GM12878 (cell line): ENCODE data around the gene NID1. TPM values are rescaled to one million over a fixed set of nuclear protein-coding genes. Genes with fewer than 3 reads are reported as not detected.

Experiments
- GATAD2B ChIP-seq: fragments of 450-650 bp; conservative IDR thresholded peaks from 2 replicates; pipeline ENCODE4 v1.6.1; 2017; ENCODE audit warnings: low read depth, mild to moderate bottlenecking, moderate library complexity
- JUND ChIP-seq: IDR thresholded peaks from 2 replicates; pipeline ENCODE4 v1.6.1; 2012; ENCODE audit warnings: low read depth, mild to moderate bottlenecking, low read length, improper control_type of control experiment, moderate library complexity
- MEF2A ChIP-seq: IDR thresholded peaks from 2 replicates; pipeline ENCODE4 v1.6.1; 2011; ENCODE audit warnings: low read depth, mild to moderate bottlenecking, low read length, moderate library complexity; ENCODE audit not compliant: insufficient read depth
- MXI1 ChIP-seq: fragments of 150-350 bp; IDR thresholded peaks from 2 replicates; pipeline ENCODE4 v1.6.1; 2011; ENCODE audit warnings: low read depth, mild to moderate bottlenecking, inconsistent platforms, low read length, improper control_type of control experiment
- NFXL1 ChIP-seq: fragments of 450-650 bp; IDR thresholded peaks from 2 replicates; pipeline ENCODE4 v1.6.1; 2017; ENCODE audit warnings: antibody characterized with exemption, mild to moderate bottlenecking, borderline replicate concordance
- PKNOX1 ChIP-seq: fragments of 450-650 bp; IDR thresholded peaks from 2 replicates; pipeline ENCODE4 v1.6.1; 2016; ENCODE audit warnings: mild to moderate bottlenecking
- POLR2AphosphoS2 ChIP-seq: IDR thresholded peaks from 2 replicates; pipeline ENCODE4 v1.6.1; 2011; ENCODE audit warnings: low read depth, mild to moderate bottlenecking, low read length, improper control_type of control experiment, moderate library complexity
- RELA ChIP-seq: fragments of 450-650 bp; IDR thresholded peaks from 2 replicates; pipeline ENCODE4 v1.8.0; 2014; ENCODE audit warnings: borderline replicate concordance; ENCODE audit not compliant: partially characterized antibody
- RUNX3 ChIP-seq: IDR thresholded peaks from 2 replicates; pipeline ENCODE4 v1.6.1; 2012; ENCODE audit warnings: low read length, inconsistent platforms
- SRF ChIP-seq, 2 experiments: IDR thresholded peaks; 2 replicates each; pipeline ENCODE4 v1.6.1; 2011; ENCODE audit warnings: low read depth in 2 of 2, low read length in 2 of 2, mild to moderate bottlenecking in 1 of 2, moderate library complexity in 1 of 2
- SUPT20H ChIP-seq: IDR thresholded peaks from 2 replicates; pipeline ENCODE4 v1.6.1; 2011; ENCODE audit warnings: low read depth, mild to moderate bottlenecking, low read length, moderate library complexity, borderline replicate concordance; ENCODE audit not compliant: control insufficient read depth
- TCF3 ChIP-seq: IDR thresholded peaks from 2 replicates; pipeline ENCODE4 v1.6.1; 2012; ENCODE audit warnings: low read depth, mild to moderate bottlenecking, low read length, borderline replicate concordance; ENCODE audit not compliant: insufficient read depth
- ZBTB11 ChIP-seq: fragments of 450-650 bp; formaldehyde crosslinking; IDR thresholded peaks from 2 replicates; pipeline ENCODE4 v1.5.0; 2022; ENCODE audit warnings: mild to moderate bottlenecking, missing genetic modification characterization
- ZBTB4 ChIP-seq: fragments of 450-650 bp; formaldehyde crosslinking; IDR thresholded peaks from 2 replicates; pipeline ENCODE4 v1.4.0; 2022; ENCODE audit warnings: mild to moderate bottlenecking, moderate library complexity
- ZBTB40 ChIP-seq: fragments of 450-650 bp; IDR thresholded peaks from 2 replicates; pipeline ENCODE4 v1.6.1; 2016; ENCODE audit warnings: mild to moderate bottlenecking, moderate library complexity, borderline replicate concordance
- ZNF274 ChIP-seq: IDR thresholded peaks from one replicate; pipeline ENCODE4 v1.8.0; 2011; ENCODE audit not compliant: insufficient read length, insufficient read depth
- polyA plus RNA-seq, 11 experiments: library from polyadenylated mRNA; depleted of rRNA in 4 of 11; unstranded in 6 of 11; stranded (reverse) in 5 of 11; fragments of >200 nt; fragmentation: Nextera tagmentation in 4 of 11; fragmentation: Illumina TruSeq in 1 of 11; extraction: Ambion mirVana in 4 of 11; extraction: Trizol in 1 of 11; gene quantifications; 1 replicate in 1 of 11; 2 replicates in 10 of 11; pipeline versions ENCODE4 v1.2.1 to v1.2.3, GENCODE V29; 2011 to 2016; ENCODE audit warnings: inconsistent platforms in 2 of 11, missing spikeins in 2 of 11, low read depth in 1 of 11
- total RNA-seq, 4 experiments: library from RNA; depleted of rRNA in 3 of 4; stranded (reverse); fragments of >200 nt in 3 of 4; fragmentation: Illumina TruSeq in 1 of 4; extraction: Trizol in 1 of 4; gene quantifications; 2 replicates each; pipeline versions ENCODE4 v1.2.1 to v1.2.3, GENCODE V29; 2013 to 2021

The NID1 gene
- total and polyA plus RNA-seq, 10 of the 15 experiments (the other 5 are each of a cell fraction or from before 2014, with no cell fraction given), result 4.2 to 25.7 (median 11.3) TPM

GRCh38 chr1:236066828-236067386 is 2.0 kb upstream of the NID1 start (continued):
- no peak for TF ChIP-seq ZBTB40
- TF ChIP-seq ZBTB11 (CRISPR knock-in tag), result no peak
- TF ChIP-seq NFXL1, result no peak
- 0 out of 2 replicates have a peak, but pooled peaks have one; percentile 65 for TF ChIP-seq MEF2A
- TF ChIP-seq ZBTB4 (CRISPR knock-in tag), result no peak
- TF ChIP-seq TCF3, result 0 out of 2 replicates have a peak, but pooled peaks have one; percentile 47
- no peak for TF ChIP-seq ZNF274
- peak; percentile 76; the same call in 1 of the 2 replicates for TF ChIP-seq MXI1
- TF ChIP-seq RUNX3, result peak; percentile 97
- peak; percentile 39 to 90; a peak in 3 of 4 replicates for TF ChIP-seq SRF (IDR thresholded peaks at IDR 0.05; ENCODE audit: low read depth in 2 of 2, low read length in 2 of 2)
- TF ChIP-seq JUND, result no peak
- TF ChIP-seq GATAD2B, result no peak
- peak; percentile 56 for TF ChIP-seq PKNOX1
- no peak for TF ChIP-seq POLR2AphosphoS2
- TF ChIP-seq SUPT20H, result no peak
- TF ChIP-seq RELA, result peak; percentile 94
